Measurements from ENCODE around the gene ALOX5.
"Not testable (repeated sequence)": the region's sequence is repeated elsewhere in the genome, so short reads cannot be mapped to it uniquely, and the experiment has no call there.

- TF ChIP-seq POLR2AphosphoS5 (IDR thresholded peaks at IDR 0.05; ENCODE audit: low read depth, low read length); POLR2A (IDR thresholded peaks at IDR 0.05; ENCODE audit: low read depth, low read length); TAF1 (IDR thresholded peaks at IDR 0.05; ENCODE audit: low read depth, low read length); PAX5 (IDR thresholded peaks at IDR 0.05; ENCODE audit: insufficient read depth, low read length, severe bottlenecking); SPI1 (IDR thresholded peaks at IDR 0.05; ENCODE audit: low read depth, low read length); POU2F2 (IDR thresholded peaks at IDR 0.05; ENCODE audit: low read depth, low read length): not testable (repeated sequence)
These were observed 11.8 kb upstream of the ALOX5 start for GRCh38 chr10:45361983-45362799.
